ENCODE results near the gene ZNF341. TPM values are rescaled to one million over a fixed set of nuclear protein-coding genes. Genes with fewer than 3 reads are reported as not detected.

Gene ZNF341
- total and polyA plus RNA-seq, 9 of the 15 experiments (the other 6 are each of a cell fraction or from before 2014, with no cell fraction given) = 0.08 to 2.6 (median 1.0) TPM

GRCh38 chr20:33719989-33720709, 11.6 kb upstream of the ZNF341 start, which contains the start of gene PXMP4 (continued):
- TF ChIP-seq BCLAF1 (IDR thresholded peaks at IDR 0.05; ENCODE audit: borderline replicate concordance in 1 of 2, control insufficient read depth in 1 of 2, low read depth in 2 of 2, low read length in 1 of 2) (no peak), PHF21A (IDR thresholded peaks at IDR 0.05; ENCODE audit: borderline replicate concordance, low read depth) (no peak), ZNF253 (CRISPR knock-in tag; conservative IDR thresholded peaks at IDR 0.05) (no peak), ZBTB40 (IDR thresholded peaks at IDR 0.05) (no peak), ZBTB40 (CRISPR knock-in tag; IDR thresholded peaks at IDR 0.05) (no peak), AFF1 (IDR thresholded peaks at IDR 0.05; ENCODE audit: low read depth in 1 of 2, partially characterized antibody in 2 of 2) (no peak), RBBP5 (IDR thresholded peaks at IDR 0.05; ENCODE audit: borderline replicate concordance, insufficient read depth, low read length, poor library complexity, severe bottlenecking) (peak; percentile 91), ZNF76 (CRISPR knock-in tag; IDR thresholded peaks at IDR 0.05; ENCODE audit: borderline replicate concordance) (no peak), SMAD3 (CRISPR knock-in tag; conservative IDR thresholded peaks at IDR 0.05) (no peak), SLC30A9 (CRISPR knock-in tag; IDR thresholded peaks at IDR 0.05) (no peak)

All from K562 (cell line).